ENCODE data around the gene RCAN3.

Gene RCAN3

GRCh38 chr1:24575905-24576587 is 73.4 kb downstream of the RCAN3 start:
- TF ChIP-seq CTCF (IDR thresholded peaks at IDR 0.05; ENCODE audit: low read depth, low read length, missing control alignments) = no peak
- no peak overlapping the region for H3K4me3 ChIP-seq (replicated peaks; ENCODE audit: low read depth, low read length)
- no peak for DNase-seq (ENCODE audit: extremely low read depth, low read depth)

- no peak for TF ChIP-seq CTCF (IDR thresholded peaks at IDR 0.05; ENCODE audit: low read depth, low read length, missing control alignments)
- no peak overlapping the region for H3K4me3 ChIP-seq (replicated peaks; ENCODE audit: low read depth, low read length)
- DNase-seq (ENCODE audit: extremely low read depth, low read depth) = no peak
Observed at GRCh38 chr1:24578846-24579245, 76.2 kb downstream of the RCAN3 start.

- no peak overlapping the region for H3K4me3 ChIP-seq (replicated peaks; ENCODE audit: low read depth, low read length)
- no peak for TF ChIP-seq CTCF (IDR thresholded peaks at IDR 0.05; ENCODE audit: low read depth, low read length, missing control alignments)
- no peak for DNase-seq (ENCODE audit: extremely low read depth, low read depth)
Observed at GRCh38 chr1:24580756-24581155, 78.1 kb downstream of the RCAN3 start.

GRCh38 chr1:24584171-24584647 is 81.6 kb downstream of the RCAN3 start:
- H3K4me3 ChIP-seq (replicated peaks; ENCODE audit: low read depth, low read length) = no peak overlapping the region
- no peak for DNase-seq (ENCODE audit: extremely low read depth, low read depth)
- no peak for TF ChIP-seq CTCF (IDR thresholded peaks at IDR 0.05; ENCODE audit: low read depth, low read length, missing control alignments)

GRCh38 chr1:24586119-24586518 is 83.5 kb downstream of the RCAN3 start:
- H3K4me3 ChIP-seq (replicated peaks; ENCODE audit: low read depth, low read length) = no peak overlapping the region

GRCh38 chr1:24586970-24587820 is 84.6 kb downstream of the RCAN3 start:
- peak; percentile 32 for DNase-seq (ENCODE audit: extremely low read depth, low read depth)
- no peak overlapping the region for H3K4me3 ChIP-seq (replicated peaks; ENCODE audit: low read depth, low read length)
- peak; percentile 78 for TF ChIP-seq CTCF (IDR thresholded peaks at IDR 0.05; ENCODE audit: low read depth, low read length, missing control alignments)

More at GRCh38 chr1:24586119-24586518, 83.5 kb downstream of the RCAN3 start:
- TF ChIP-seq CTCF (IDR thresholded peaks at IDR 0.05; ENCODE audit: low read depth, low read length, missing control alignments) = no peak
- no peak for DNase-seq (ENCODE audit: extremely low read depth, low read depth)

Data from HFF-Myc (cell line).